Measurements from ENCODE around the gene GRIN2C.

- TF ChIP-seq CTCF (IDR thresholded peaks at IDR 0.05; ENCODE audit: insufficient read depth, low read length, poor library complexity, severe bottlenecking) (no peak), EZH2phosphoT487 (conservative IDR thresholded peaks at IDR 0.05; ENCODE audit: low read length) (no peak)
Observed at GRCh38 chr17:74815067-74815466, 44.6 kb downstream of the GRIN2C start.

Data from SU-DHL-6 (cell line).